HEK293T (cell line): ENCODE data around the gene MCTP2.

ENCODE experiments used
- BHLHE40 ChIP-seq: fragments of 450-650 bp; IDR thresholded peaks from 2 replicates; pipeline ENCODE4 v1.6.1; 2016; ENCODE audit warnings: mild to moderate bottlenecking, moderate library complexity, borderline replicate concordance
- ELF4 ChIP-seq: fragments of 450-650 bp; IDR thresholded peaks from 2 replicates; pipeline ENCODE4 v1.6.1; 2017; ENCODE audit warnings: antibody characterized with exemption
- FOXK2 ChIP-seq: fragments of 450-650 bp; IDR thresholded peaks from 2 replicates; pipeline ENCODE4 v1.6.1; 2016; ENCODE audit warnings: mild to moderate bottlenecking
- FOXM1 ChIP-seq: fragments of 450-650 bp; IDR thresholded peaks from 2 replicates; pipeline ENCODE4 v1.6.1; 2017; ENCODE audit warnings: mild to moderate bottlenecking, borderline replicate concordance
- HDGF ChIP-seq: fragments of 450-650 bp; IDR thresholded peaks from 2 replicates; pipeline ENCODE4 v1.6.1; 2017; ENCODE audit warnings: antibody characterized with exemption, borderline replicate concordance
- LEF1 ChIP-seq: fragments of 450-650 bp; IDR thresholded peaks from 2 replicates; pipeline ENCODE4 v1.6.1; 2017; ENCODE audit warnings: mild to moderate bottlenecking, borderline replicate concordance
- NFRKB ChIP-seq: fragments of 450-650 bp; IDR thresholded peaks from 2 replicates; pipeline ENCODE4 v1.6.1; 2016; ENCODE audit warnings: mild to moderate bottlenecking, moderate library complexity
- PKNOX1 ChIP-seq: fragments of 450-650 bp; IDR thresholded peaks from 2 replicates; pipeline ENCODE4 v1.6.1; 2016

GRCh38 chr15:94229591-94230369 lies 1.6 kb upstream of the MCTP2 start:
- TF ChIP-seq BHLHE40, result no peak
- no peak for TF ChIP-seq FOXM1
- TF ChIP-seq LEF1, result no peak
- no peak for TF ChIP-seq NFRKB
- no peak for TF ChIP-seq PKNOX1
- TF ChIP-seq HDGF, result no peak
- TF ChIP-seq FOXK2, result no peak
- no peak for TF ChIP-seq ELF4
